ENCODE results near the gene GRM1.
A peak's percentile ranks its signal among the peaks of the same experiment; 100 is the strongest.

The GRM1 gene

DNA sequence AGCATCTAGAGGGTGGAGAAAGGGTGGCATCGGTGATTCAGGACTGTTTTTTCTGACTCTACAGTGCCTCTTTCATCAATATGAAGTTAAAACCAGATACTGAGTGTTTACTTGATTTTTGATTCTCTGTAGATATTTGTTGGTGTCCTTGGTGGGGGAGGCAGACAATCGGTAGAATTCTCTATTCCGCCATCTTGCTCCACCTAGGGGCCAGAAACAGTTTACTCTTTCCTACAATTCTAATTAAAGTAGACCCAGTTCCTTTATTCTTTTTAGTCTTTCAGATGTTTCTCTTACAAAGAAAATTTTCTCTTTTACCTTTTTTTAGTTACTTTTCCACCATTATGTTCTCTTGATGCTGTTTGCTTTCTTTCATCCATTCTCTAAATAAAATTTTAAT, 352.6 kb downstream of the GRM1 start:
- no peak overlapping the region for H3K4me3 ChIP-seq (ENCODE audit: control insufficient read depth, low read depth, low read length)
- peak; percentile 39 for TF ChIP-seq CTCF (IDR thresholded peaks at IDR 0.05; ENCODE audit: control insufficient read depth, insufficient read depth, low read depth, low read length, missing control alignments)
- DNase-seq (ENCODE audit: low read depth) = no peak

GRCh38 chr6:146388736-146389364, 360.0 kb downstream of the GRM1 start:
- no peak for DNase-seq (ENCODE audit: low read depth)
- no peak overlapping the region for H3K4me3 ChIP-seq (ENCODE audit: control insufficient read depth, low read depth, low read length)
- TF ChIP-seq CTCF (IDR thresholded peaks at IDR 0.05; ENCODE audit: control insufficient read depth, insufficient read depth, low read depth, low read length, missing control alignments) = no peak

DNA sequence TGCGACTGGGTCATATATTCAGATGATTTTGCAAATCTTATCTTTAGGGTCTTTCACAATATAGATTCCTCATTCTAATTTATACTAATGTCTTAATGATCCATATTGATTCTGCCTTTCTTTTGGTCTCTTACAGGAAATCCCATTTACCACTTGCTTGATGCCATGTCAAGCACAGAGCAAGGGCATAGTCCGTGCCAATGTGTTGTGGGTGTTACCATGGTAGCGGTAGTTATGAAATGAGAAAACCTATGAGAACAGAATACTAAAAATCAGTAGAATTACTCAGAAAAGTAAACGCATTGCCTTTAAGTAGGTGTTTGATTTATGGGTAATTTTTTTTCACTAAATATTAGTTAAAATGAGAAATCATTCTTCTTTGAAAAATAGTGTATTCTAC, 360.9 kb downstream of the GRM1 start:
- TF ChIP-seq CTCF (IDR thresholded peaks at IDR 0.05; ENCODE audit: control insufficient read depth, insufficient read depth, low read depth, low read length, missing control alignments) = no peak
- no peak overlapping the region for H3K4me3 ChIP-seq (ENCODE audit: control insufficient read depth, low read depth, low read length)
- DNase-seq (ENCODE audit: low read depth) = no peak

- DNase-seq (ENCODE audit: low read depth) = no peak
- no peak for TF ChIP-seq CTCF (IDR thresholded peaks at IDR 0.05; ENCODE audit: control insufficient read depth, insufficient read depth, low read depth, low read length, missing control alignments)
- H3K4me3 ChIP-seq (ENCODE audit: control insufficient read depth, low read depth, low read length) = no peak overlapping the region
Observed at GRCh38 chr6:146397638-146398037, 368.8 kb downstream of the GRM1 start.

GRCh38 chr6:146402476-146402875, 373.6 kb downstream of the GRM1 start:
- TF ChIP-seq CTCF (IDR thresholded peaks at IDR 0.05; ENCODE audit: control insufficient read depth, insufficient read depth, low read depth, low read length, missing control alignments) = no peak
- DNase-seq (ENCODE audit: low read depth) = no peak
- no peak overlapping the region for H3K4me3 ChIP-seq (ENCODE audit: control insufficient read depth, low read depth, low read length)

DNA sequence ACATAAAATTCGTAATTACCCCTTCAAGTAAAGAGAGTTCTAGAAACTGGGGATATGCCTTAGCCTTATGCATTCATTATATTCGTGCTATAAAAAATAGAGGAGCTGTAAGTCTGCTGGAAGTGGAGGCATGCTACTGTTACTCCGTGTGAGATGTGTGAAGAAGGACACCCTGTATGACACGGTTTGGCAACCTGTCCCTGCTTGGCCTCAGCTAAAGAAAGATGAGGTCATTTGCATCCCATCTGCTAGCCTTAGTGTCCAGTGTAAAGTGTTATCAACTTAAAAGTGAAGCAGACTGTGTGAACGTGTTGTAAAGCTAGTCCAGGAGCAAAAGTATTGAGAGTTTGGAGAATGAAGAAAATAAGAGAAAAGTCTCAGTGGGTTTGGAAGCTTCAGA, 379.7 kb downstream of the GRM1 start:
- no peak for TF ChIP-seq CTCF (IDR thresholded peaks at IDR 0.05; ENCODE audit: control insufficient read depth, insufficient read depth, low read depth, low read length, missing control alignments)
- DNase-seq (ENCODE audit: low read depth) = no peak
- H3K4me3 ChIP-seq (ENCODE audit: control insufficient read depth, low read depth, low read length) = no peak overlapping the region
